Subcutaneous abdominal adipose tissue (tissue), 5 donors: Measurements from ENCODE around the gene OR5P2.
"Not testable (repeated sequence)": the region's sequence is repeated elsewhere in the genome, so short reads cannot be mapped to it uniquely, and the experiment has no call there.

Experiments used
- H3K27ac ChIP-seq: one replicate; pipeline ENCODE4 v1.7.0; 2013; ENCODE audit warnings: low read depth, mild to moderate bottlenecking, inconsistent platforms, low read length, moderate library complexity
- H3K27me3 ChIP-seq, 5 donors: one replicate each; pipeline ENCODE4 v1.7.0; 2013; ENCODE audit warnings: low read length in 5 of 5, inconsistent platforms in 1 of 5; ENCODE audit not compliant: control insufficient read depth in 5 of 5, insufficient read depth in 4 of 5
- H3K36me3 ChIP-seq, 5 donors: one replicate each; pipeline ENCODE4 v1.7.0; 2013; ENCODE audit warnings: low read length in 5 of 5; ENCODE audit not compliant: control insufficient read depth in 5 of 5, insufficient read depth in 5 of 5
- H3K4me1 ChIP-seq, 5 donors: one replicate each; pipeline ENCODE4 v1.7.0; 2013; ENCODE audit warnings: low read length in 5 of 5, mild to moderate bottlenecking in 3 of 5, moderate library complexity in 1 of 5; ENCODE audit not compliant: control insufficient read depth in 5 of 5, insufficient read depth in 5 of 5
- H3K4me3 ChIP-seq, 5 donors: one replicate each; pipeline ENCODE4 v1.7.0; 2013; ENCODE audit warnings: low read length in 5 of 5, low read depth in 1 of 5
- H3K9ac ChIP-seq, 5 donors: one replicate each; pipeline ENCODE4 v1.7.0; 2013; ENCODE audit warnings: low read length in 5 of 5, mild to moderate bottlenecking in 4 of 5, moderate library complexity in 3 of 5
- H3K9me3 ChIP-seq, 5 donors: one replicate each; pipeline ENCODE4 v1.7.0; 2013; ENCODE audit warnings: low read length in 5 of 5; ENCODE audit not compliant: control insufficient read depth in 5 of 5
- donor health status: healthy.
- donor health status: healthy.
- donor health status: healthy.
- donor health status: healthy.
- donor health status: healthy.

The OR5P2 gene, protein sequence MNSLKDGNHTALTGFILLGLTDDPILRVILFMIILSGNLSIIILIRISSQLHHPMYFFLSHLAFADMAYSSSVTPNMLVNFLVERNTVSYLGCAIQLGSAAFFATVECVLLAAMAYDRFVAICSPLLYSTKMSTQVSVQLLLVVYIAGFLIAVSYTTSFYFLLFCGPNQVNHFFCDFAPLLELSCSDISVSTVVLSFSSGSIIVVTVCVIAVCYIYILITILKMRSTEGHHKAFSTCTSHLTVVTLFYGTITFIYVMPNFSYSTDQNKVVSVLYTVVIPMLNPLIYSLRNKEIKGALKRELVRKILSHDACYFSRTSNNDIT

GRCh38 chr11:7796842-7797241 lies at the start of gene OR5P2:
Gene OR5P2 (minus strand): TSS chr11:7796942. CDS start chr11:7796942, 0 bp downstream.
- H3K9ac ChIP-seq, result no peak within 1 kb of the TSS
- H3K27ac ChIP-seq, result no peak within 1 kb of the TSS
- H3K36me3 ChIP-seq, result no peaks in the 10 kb centered on the region
- no peaks in the 10 kb centered on the region for H3K9me3 ChIP-seq
- no peak within 1 kb of the TSS for H3K4me3 ChIP-seq
- no peaks in the 10 kb centered on the region for H3K27me3 ChIP-seq
- H3K4me1 ChIP-seq, result no peaks in the 10 kb centered on the region

DNA sequence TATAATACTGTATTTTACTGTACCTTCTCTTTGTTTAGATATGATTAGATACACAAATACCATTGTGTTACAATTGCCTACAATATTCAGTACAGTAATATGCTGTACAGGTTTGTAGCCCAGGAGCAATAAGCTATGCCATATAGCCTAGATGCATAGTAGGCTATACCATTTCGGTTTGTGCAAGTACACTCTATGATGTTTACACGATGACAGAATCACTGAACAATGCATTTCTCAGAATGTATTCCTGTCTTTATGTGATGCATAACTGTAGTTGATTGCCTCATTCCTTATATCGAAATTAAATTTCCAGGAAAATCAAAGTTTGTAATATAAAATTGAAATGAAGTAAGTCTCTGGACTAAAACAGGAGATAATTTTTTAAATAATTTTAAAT lies 49.3 kb upstream of the OR5P2 start:
- H3K36me3 ChIP-seq, result no peaks in the 10 kb centered on the region
- H3K4me1 ChIP-seq, result no peaks in the 10 kb centered on the region
- H3K9ac ChIP-seq, result no peak overlapping the region
- no peak overlapping the region for H3K27ac ChIP-seq
- peaks cover 0 to 12% (median 6%) of the 10 kb centered on the region in 5 donors for H3K27me3 ChIP-seq
- peaks cover 0 to 2% (median 0%) of the 10 kb centered on the region in 5 donors for H3K9me3 ChIP-seq
- H3K4me3 ChIP-seq, result no peak overlapping the region

GRCh38 chr11:7844986-7845385 lies 48.2 kb upstream of the OR5P2 start:
- peaks cover 0 to 2% (median 0%) of the 10 kb centered on the region in 5 donors for H3K9me3 ChIP-seq
- H3K27me3 ChIP-seq, result peaks cover 0 to 12% (median 6%) of the 10 kb centered on the region in 5 donors
- no peak overlapping the region for H3K4me3 ChIP-seq
- no peak overlapping the region for H3K27ac ChIP-seq
- no peaks in the 10 kb centered on the region for H3K4me1 ChIP-seq
- H3K9ac ChIP-seq, result no peak overlapping the region
- H3K36me3 ChIP-seq, result no peaks in the 10 kb centered on the region

- Histone ChIP-seq H3K36me3 (no peaks in the 10 kb centered on the region), H3K4me1 (no peaks in the 10 kb centered on the region), H3K27ac (no peak overlapping the region), H3K9me3 (peaks cover 0 to 2% (median 0%) of the 10 kb centered on the region in 5 donors), H3K9ac (no peak overlapping the region), H3K27me3 (peaks cover 0 to 12% (median 6%) of the 10 kb centered on the region in 5 donors), H3K4me3 (no peak overlapping the region)
Observed at GRCh38 chr11:7844521-7844920, 47.8 kb upstream of the OR5P2 start.

GRCh38 chr11:7840578-7840977 lies 43.8 kb upstream of the OR5P2 start:
- Histone ChIP-seq H3K36me3 (no peaks in the 10 kb centered on the region), H3K9ac (no peak overlapping the region), H3K4me3 (no peak overlapping the region), H3K4me1 (no peaks in the 10 kb centered on the region), H3K27me3 (no peaks in the 10 kb centered on the region), H3K9me3 (peaks cover 0 to 2% (median 0%) of the 10 kb centered on the region in 5 donors), H3K27ac (no peak overlapping the region)

- H3K4me3 ChIP-seq, result no peak overlapping the region
Observed at GRCh38 chr11:7833527-7833926, 36.8 kb upstream of the OR5P2 start.

DNA sequence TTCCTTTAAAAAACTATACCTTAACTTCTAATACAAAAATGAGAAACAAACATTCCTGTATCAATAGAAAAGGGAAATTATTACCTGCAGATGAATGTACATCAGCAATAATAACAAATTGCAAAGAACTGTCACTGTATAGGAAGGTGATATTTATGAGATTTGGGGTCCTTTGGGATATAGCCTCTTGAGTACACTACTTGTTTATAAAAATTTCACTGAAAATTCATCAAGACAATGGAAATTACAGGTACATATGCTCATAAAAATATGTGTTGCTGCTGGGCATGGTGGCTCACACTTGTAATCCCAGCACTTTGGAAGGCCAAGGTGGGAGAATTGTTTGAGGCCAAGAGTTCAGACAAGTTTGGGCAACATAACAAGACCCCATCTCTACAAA lies 34.0 kb upstream of the OR5P2 start, which contains the start of gene OR5P3:
OR5P3 (minus strand) TSS at position 101 of the 400 bp plus-strand sequence.
- Histone ChIP-seq H3K27me3 (no peaks in the 10 kb centered on the region), H3K36me3 (no peaks in the 10 kb centered on the region), H3K9me3 (no peaks in the 10 kb centered on the region), H3K27ac (no peak within 1 kb of the TSS), H3K4me1 (no peaks in the 10 kb centered on the region), H3K9ac (no peak within 1 kb of the TSS), H3K4me3 (no peak within 1 kb of the TSS)

More at GRCh38 chr11:7833527-7833926, 36.8 kb upstream of the OR5P2 start:
- no peaks in the 10 kb centered on the region for H3K9me3 ChIP-seq
- H3K27me3 ChIP-seq, result no peaks in the 10 kb centered on the region
- no peaks in the 10 kb centered on the region for H3K4me1 ChIP-seq
- no peaks in the 10 kb centered on the region for H3K36me3 ChIP-seq
- H3K9ac ChIP-seq, result no peak overlapping the region
- H3K27ac ChIP-seq, result no peak overlapping the region

GRCh38 chr11:7826324-7826723 lies 29.6 kb upstream of the OR5P2 start:
- Histone ChIP-seq H3K27ac (no peak overlapping the region), H3K36me3 (no peaks in the 10 kb centered on the region), H3K9me3 (no peaks in the 10 kb centered on the region), H3K4me3 (no peak overlapping the region), H3K4me1 (no peaks in the 10 kb centered on the region), H3K9ac (no peak overlapping the region), H3K27me3 (no peaks in the 10 kb centered on the region)

GRCh38 chr11:7820417-7820816 lies 23.7 kb upstream of the OR5P2 start:
- not testable (repeated sequence) for H3K27me3 ChIP-seq, H3K4me1 ChIP-seq, H3K36me3 ChIP-seq, H3K9ac ChIP-seq, H3K4me3 ChIP-seq, H3K27ac ChIP-seq
- peaks cover 3 to 20% (median 4%) of the 10 kb centered on the region in 5 donors for H3K9me3 ChIP-seq

DNA sequence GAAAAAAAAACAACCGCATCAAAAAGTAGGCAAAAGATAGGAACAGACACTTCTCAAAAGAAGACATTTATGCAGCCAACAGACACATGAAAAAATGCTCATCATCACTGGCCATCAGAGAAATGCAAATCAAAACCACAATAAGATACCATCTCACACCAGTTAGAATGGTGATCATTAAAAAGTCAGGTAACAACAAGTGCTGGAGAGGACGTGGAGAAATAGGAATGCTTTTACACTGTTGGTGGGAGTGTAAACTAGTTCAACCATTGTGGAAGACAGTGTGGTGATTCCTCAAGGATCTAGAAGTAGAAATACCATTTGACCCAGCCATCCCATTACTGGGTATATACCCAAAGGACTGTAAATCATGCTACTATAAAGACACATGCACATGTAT lies 18.2 kb upstream of the OR5P2 start:
- not testable (repeated sequence) for H3K4me1 ChIP-seq, H3K4me3 ChIP-seq, H3K36me3 ChIP-seq, H3K9ac ChIP-seq, H3K27ac ChIP-seq, H3K27me3 ChIP-seq
- H3K9me3 ChIP-seq, result peaks cover 3 to 25% (median 9%) of the 10 kb centered on the region in 5 donors
